HCT116 (cell line): Measurements from ENCODE around the gene KIRREL3. TPM values are rescaled to one million over a fixed set of nuclear protein-coding genes. Genes with fewer than 3 reads are reported as not detected.

Source experiments
- ATAC-seq: fragments of 200-7000 bp; cut with Tn5 transposase; 2 replicates; pipeline ENCODE4 v1.9.1; 2020; ENCODE audit warnings: mild to moderate bottlenecking, moderate library complexity
- BruUV-seq: library from RNA; stranded (reverse); fragments of 400-500 nt; replicated peaks from 2 replicates; lab custom pipeline; 2021; lab: Mats Ljungman, UMichigan
- CTCF ChIA-PET: fragments of 300-600 bp; sonication (Branson Sonifier 250); formaldehyde crosslinking; loops from one replicate; lab custom pipeline; 2021; ENCODE audit warnings: antibody characterized with exemption; lab: Charles Lee
- POLR2A ChIA-PET: fragments of 300-600, 350-600 bp; sonication (Branson Sonifier 250); formaldehyde crosslinking; loops from one replicate; lab custom pipeline; 2021; ENCODE audit warnings: antibody characterized with exemption; lab: Charles Lee
- RAD21 ChIA-PET, 2 experiments: fragments of 300-600 bp; sonication (Branson Sonifier 250); formaldehyde crosslinking; loops; one replicate each; lab custom pipeline; 2023; ENCODE audit warnings: low total read pairs in 2 of 2; ENCODE audit not compliant: uncharacterized antibody in 2 of 2, unreplicated experiment in 2 of 2, low non-redundant PET in 1 of 2; lab: Charles Lee
- DNase-seq: peaks from one replicate; pipeline ENCODE4 v3.0.0-alpha.2; 2010; ENCODE audit warnings: low read depth, low spot score
- H2AFZ ChIP-seq: fragments of 200-600 bp; shearing (Covaris generic), sonication (generic); 2 replicates; pipeline ENCODE4 v1.6.1; 2017; ENCODE audit warnings: low read depth, mixed run types, mixed read lengths, antibody characterized with exemption, low read length; ENCODE audit not compliant: poor library complexity, severe bottlenecking
- H3K27ac ChIP-seq: 2 replicates; pipeline ENCODE4 v1.5.1; 2012; ENCODE audit warnings: low read depth, low read length
- H3K27me3 ChIP-seq: fragments of 200-600 bp; sonication (generic); 2 replicates; pipeline ENCODE4 v1.6.1; 2016; ENCODE audit warnings: mixed run types, low read length, mixed read lengths; ENCODE audit not compliant: insufficient read depth
- H3K36me3 ChIP-seq, 2 experiments: fragments of 200-500 bp in 1 of 2; fragments of 200-600 bp in 1 of 2; sonication (Bioruptor generic) in 1 of 2; sonication (generic) in 1 of 2; 2 replicates each; pipeline versions ENCODE4 v1.5.1 to v1.6.1; 2014 to 2016; ENCODE audit warnings: low read length in 2 of 2, inconsistent platforms in 1 of 2, mixed read lengths in 1 of 2, mixed run types in 1 of 2; ENCODE audit not compliant: insufficient read depth in 2 of 2, control insufficient read depth in 1 of 2
- H3K4me1 ChIP-seq, 2 experiments: fragments of 200-600 bp in 1 of 2; sonication (generic) in 1 of 2; 2 replicates each; pipeline versions ENCODE4 v1.5.1 to v1.6.1; 2012 to 2017; ENCODE audit warnings: low read length in 2 of 2, inconsistent platforms in 1 of 2, mild to moderate bottlenecking in 1 of 2, mixed read lengths in 1 of 2, mixed run types in 1 of 2, moderate library complexity in 1 of 2; ENCODE audit not compliant: insufficient read depth in 2 of 2, control insufficient read depth in 1 of 2
- H3K4me2 ChIP-seq: fragments of 200-600 bp; sonication (generic); 2 replicates; pipeline ENCODE4 v1.6.1; 2017; ENCODE audit warnings: mixed run types, low read length, mixed read lengths
- H3K4me3 ChIP-seq, 2 experiments: fragments of 200-600 bp in 1 of 2; sonication (generic) in 1 of 2; replicated peaks in 1 of 2; 2 replicates each; pipeline ENCODE4 v1.5.1; 2011 to 2016; ENCODE audit warnings: low read length in 2 of 2, control low read depth in 1 of 2, low read depth in 1 of 2, mild to moderate bottlenecking in 1 of 2, mixed read lengths in 1 of 2, mixed run types in 1 of 2
- H3K79me2 ChIP-seq: fragments of 200-600 bp; sonication (generic); 2 replicates; pipeline ENCODE4 v1.6.1; 2017; ENCODE audit warnings: mild to moderate bottlenecking, mixed run types, low read length, moderate library complexity, mixed read lengths; ENCODE audit not compliant: insufficient read depth
- H3K9ac ChIP-seq: fragments of 200-600 bp; sonication (generic); 2 replicates; pipeline ENCODE4 v1.6.1; 2016; ENCODE audit warnings: low read length, mixed read lengths
- H3K9me2 ChIP-seq: fragments of 200-600 bp; sonication (generic), shearing (Covaris generic); 2 replicates; pipeline ENCODE4 v1.6.1; 2017; ENCODE audit warnings: mixed run types, mild to moderate bottlenecking, moderate library complexity; ENCODE audit not compliant: insufficient read depth
- H3K9me3 ChIP-seq, 2 experiments: fragments of 200-500 bp in 1 of 2; fragments of 200-600 bp in 1 of 2; sonication (Bioruptor generic) in 1 of 2; sonication (generic) in 1 of 2; 2 replicates each; pipeline ENCODE4 v1.6.1; 2014 to 2017; ENCODE audit warnings: low read length in 2 of 2, mixed read lengths in 2 of 2, inconsistent platforms in 1 of 2, low read depth in 1 of 2, mild to moderate bottlenecking in 1 of 2, mixed run types in 1 of 2, moderate library complexity in 1 of 2; ENCODE audit not compliant: control insufficient read depth in 1 of 2, insufficient read depth in 1 of 2
- H4K20me1 ChIP-seq: fragments of 200-600 bp; sonication (generic), shearing (Covaris generic); 2 replicates; pipeline ENCODE4 v1.6.1; 2017; ENCODE audit warnings: mixed run types, mild to moderate bottlenecking, moderate library complexity; ENCODE audit not compliant: insufficient read depth
- CBX3 ChIP-seq: IDR thresholded peaks from 2 replicates; pipeline ENCODE4 v1.6.1; 2012; ENCODE audit warnings: low read depth
- CEBPB ChIP-seq: IDR thresholded peaks from 2 replicates; pipeline ENCODE4 v1.6.1; 2012; ENCODE audit warnings: low read depth
- EGR1 ChIP-seq: IDR thresholded peaks from 2 replicates; pipeline ENCODE4 v1.6.1; 2012; ENCODE audit warnings: low read depth
- ELF1 ChIP-seq: IDR thresholded peaks from 2 replicates; pipeline ENCODE4 v1.6.1; 2012; ENCODE audit warnings: low read depth, borderline replicate concordance
- FOSL1 ChIP-seq: IDR thresholded peaks from 2 replicates; pipeline ENCODE4 v1.6.1; 2012; ENCODE audit warnings: low read depth
- JUND ChIP-seq: IDR thresholded peaks from 2 replicates; pipeline ENCODE4 v1.6.1; 2012
- MAX ChIP-seq: IDR thresholded peaks from 2 replicates; pipeline ENCODE4 v1.6.1; 2012
- POLR2A ChIP-seq: IDR thresholded peaks from 2 replicates; pipeline ENCODE4 v1.7.0; 2011; ENCODE audit warnings: borderline replicate concordance; ENCODE audit not compliant: insufficient read depth, insufficient read length; ENCODE audit errors: extremely low read depth
- POLR2AphosphoS5 ChIP-seq: IDR thresholded peaks from 2 replicates; pipeline ENCODE4 v1.6.1; 2011; ENCODE audit warnings: mild to moderate bottlenecking, low read depth, low read length, moderate library complexity
- SIN3A ChIP-seq: IDR thresholded peaks from 2 replicates; pipeline ENCODE4 v1.6.1; 2012; ENCODE audit warnings: low read depth
- SP1 ChIP-seq: IDR thresholded peaks from 2 replicates; pipeline ENCODE4 v1.6.1; 2012; ENCODE audit warnings: low read depth
- SRF ChIP-seq: IDR thresholded peaks from 2 replicates; pipeline ENCODE4 v1.6.1; 2012; ENCODE audit warnings: low read depth
- TCF7L2 ChIP-seq: IDR thresholded peaks from 2 replicates; pipeline ENCODE4 v1.7.0; 2011; ENCODE audit warnings: borderline replicate concordance, inconsistent platforms; ENCODE audit not compliant: insufficient read depth, insufficient read length; ENCODE audit errors: extremely low read depth
- YY1 ChIP-seq: IDR thresholded peaks from 2 replicates; pipeline ENCODE4 v1.6.1; 2011; ENCODE audit warnings: low read length, low read depth, moderate library complexity, mild to moderate bottlenecking; ENCODE audit not compliant: insufficient replicate concordance; ENCODE audit errors: extremely low read depth
- ZFX ChIP-seq: fragments of 450-650 bp; IDR thresholded peaks from 2 replicates; pipeline ENCODE4 v1.6.1; 2017
- ZNF274 ChIP-seq: fragments of 200-500 bp; sonication (Bioruptor generic); IDR thresholded peaks from 2 replicates; pipeline ENCODE4 v1.6.1; 2014; ENCODE audit warnings: mild to moderate bottlenecking, low read depth, low read length, inconsistent platforms
- intact Hi-C: fragments of 100-400 bp; cut with micrococcal nuclease; formaldehyde crosslinking; loops from 2 replicates; pipeline ENCODE4 v1.10.0; 2022
- total RNA-seq: library from RNA; stranded (reverse); gene quantifications from one replicate; pipeline ENCODE4 v1.2.1, GENCODE V29; 2021; ENCODE audit not compliant: unreplicated experiment
- TF ChIP-seq, protein P1 (sequence below): IDR thresholded peaks from 2 replicates; pipeline ENCODE4 v1.6.1; 2012
- TF ChIP-seq, protein P2 (sequence below): IDR thresholded peaks from 2 replicates; pipeline ENCODE4 v1.6.1; 2012; ENCODE audit warnings: low read depth
- TF ChIP-seq, protein P3 (sequence below): IDR thresholded peaks from 2 replicates; pipeline ENCODE4 v1.6.1; 2011; ENCODE audit warnings: mild to moderate bottlenecking, low read length, moderate library complexity; ENCODE audit not compliant: insufficient replicate concordance; ENCODE audit errors: extremely low read depth

Gene KIRREL3
- total RNA-seq, 1 experiment from 2014 or later: not detected

DNA sequence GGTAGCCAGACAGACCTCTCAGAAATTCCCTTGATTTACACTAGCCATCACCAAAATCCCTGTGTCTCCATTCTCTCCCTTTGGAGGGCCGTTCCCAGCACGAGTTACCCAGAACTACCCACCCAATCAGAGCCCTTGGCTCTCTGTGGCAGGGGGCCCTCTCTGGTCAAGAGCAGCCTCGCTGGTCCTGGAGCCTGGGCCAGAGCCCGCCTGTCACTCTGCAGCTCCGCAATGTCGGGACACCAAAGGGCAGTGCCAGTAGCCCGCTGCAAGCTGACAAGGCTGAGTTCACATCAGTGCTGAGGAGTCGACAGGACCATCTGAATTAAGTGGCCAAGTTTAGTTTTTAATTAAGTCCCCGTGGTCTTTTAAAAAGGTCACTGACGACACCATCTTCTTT is 403.5 kb downstream of the KIRREL3 start:
- ChIA-PET POLR2A (no interaction called here), CTCF (no interaction called here), RAD21 (interaction anchor here in 1 of 2 experiments (0.5 kb wide), 1 partner anchor 119 kb away, joined by 3 read pairs; no protein-coding TSS in a partner anchor)
- no peak overlapping the region for H3K4me2 ChIP-seq
- ATAC-seq (no peak), DNase-seq (no peak)
- no peak overlapping the region for H3K9ac ChIP-seq
- intact Hi-C loops: no loop called here
- H3K9me3 ChIP-seq: no peaks in the 10 kb centered on the region
- H3K36me3 ChIP-seq: no peaks in the 10 kb centered on the region
- H4K20me1 ChIP-seq: no peaks in the 10 kb centered on the region
- H3K27ac ChIP-seq: no peak overlapping the region
- BruUV-seq: no TSS peak
- no peak overlapping the region for H3K4me3 ChIP-seq
- peaks cover 36% of the 10 kb centered on the region for H3K27me3 ChIP-seq
- no peak overlapping the region for H2AFZ ChIP-seq
- no peaks in the 10 kb centered on the region for H3K9me2 ChIP-seq
- H3K4me1 ChIP-seq: no peaks in the 10 kb centered on the region
- no peaks in the 10 kb centered on the region for H3K79me2 ChIP-seq
- no peak for TF ChIP-seq MAX
- TF ChIP-seq, protein P1, sequence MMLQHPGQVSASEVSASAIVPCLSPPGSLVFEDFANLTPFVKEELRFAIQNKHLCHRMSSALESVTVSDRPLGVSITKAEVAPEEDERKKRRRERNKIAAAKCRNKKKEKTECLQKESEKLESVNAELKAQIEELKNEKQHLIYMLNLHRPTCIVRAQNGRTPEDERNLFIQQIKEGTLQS: no peak
- no peak for TF ChIP-seq SRF
- no peak for TF ChIP-seq CBX3
- TF ChIP-seq JUND: no peak
- TF ChIP-seq ELF1: no peak
- no peak for TF ChIP-seq TCF7L2
- TF ChIP-seq FOSL1: no peak
- TF ChIP-seq, protein P2, sequence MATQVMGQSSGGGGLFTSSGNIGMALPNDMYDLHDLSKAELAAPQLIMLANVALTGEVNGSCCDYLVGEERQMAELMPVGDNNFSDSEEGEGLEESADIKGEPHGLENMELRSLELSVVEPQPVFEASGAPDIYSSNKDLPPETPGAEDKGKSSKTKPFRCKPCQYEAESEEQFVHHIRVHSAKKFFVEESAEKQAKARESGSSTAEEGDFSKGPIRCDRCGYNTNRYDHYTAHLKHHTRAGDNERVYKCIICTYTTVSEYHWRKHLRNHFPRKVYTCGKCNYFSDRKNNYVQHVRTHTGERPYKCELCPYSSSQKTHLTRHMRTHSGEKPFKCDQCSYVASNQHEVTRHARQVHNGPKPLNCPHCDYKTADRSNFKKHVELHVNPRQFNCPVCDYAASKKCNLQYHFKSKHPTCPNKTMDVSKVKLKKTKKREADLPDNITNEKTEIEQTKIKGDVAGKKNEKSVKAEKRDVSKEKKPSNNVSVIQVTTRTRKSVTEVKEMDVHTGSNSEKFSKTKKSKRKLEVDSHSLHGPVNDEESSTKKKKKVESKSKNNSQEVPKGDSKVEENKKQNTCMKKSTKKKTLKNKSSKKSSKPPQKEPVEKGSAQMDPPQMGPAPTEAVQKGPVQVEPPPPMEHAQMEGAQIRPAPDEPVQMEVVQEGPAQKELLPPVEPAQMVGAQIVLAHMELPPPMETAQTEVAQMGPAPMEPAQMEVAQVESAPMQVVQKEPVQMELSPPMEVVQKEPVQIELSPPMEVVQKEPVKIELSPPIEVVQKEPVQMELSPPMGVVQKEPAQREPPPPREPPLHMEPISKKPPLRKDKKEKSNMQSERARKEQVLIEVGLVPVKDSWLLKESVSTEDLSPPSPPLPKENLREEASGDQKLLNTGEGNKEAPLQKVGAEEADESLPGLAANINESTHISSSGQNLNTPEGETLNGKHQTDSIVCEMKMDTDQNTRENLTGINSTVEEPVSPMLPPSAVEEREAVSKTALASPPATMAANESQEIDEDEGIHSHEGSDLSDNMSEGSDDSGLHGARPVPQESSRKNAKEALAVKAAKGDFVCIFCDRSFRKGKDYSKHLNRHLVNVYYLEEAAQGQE: no peak
- no peak for TF ChIP-seq EGR1
- TF ChIP-seq SP1: no peak
- TF ChIP-seq CEBPB: no peak
- TF ChIP-seq POLR2AphosphoS5: no peak
- TF ChIP-seq YY1: no peak
- no peak for TF ChIP-seq ZNF274
- TF ChIP-seq POLR2A: no peak
- TF ChIP-seq SIN3A: no peak
- TF ChIP-seq, protein P3, sequence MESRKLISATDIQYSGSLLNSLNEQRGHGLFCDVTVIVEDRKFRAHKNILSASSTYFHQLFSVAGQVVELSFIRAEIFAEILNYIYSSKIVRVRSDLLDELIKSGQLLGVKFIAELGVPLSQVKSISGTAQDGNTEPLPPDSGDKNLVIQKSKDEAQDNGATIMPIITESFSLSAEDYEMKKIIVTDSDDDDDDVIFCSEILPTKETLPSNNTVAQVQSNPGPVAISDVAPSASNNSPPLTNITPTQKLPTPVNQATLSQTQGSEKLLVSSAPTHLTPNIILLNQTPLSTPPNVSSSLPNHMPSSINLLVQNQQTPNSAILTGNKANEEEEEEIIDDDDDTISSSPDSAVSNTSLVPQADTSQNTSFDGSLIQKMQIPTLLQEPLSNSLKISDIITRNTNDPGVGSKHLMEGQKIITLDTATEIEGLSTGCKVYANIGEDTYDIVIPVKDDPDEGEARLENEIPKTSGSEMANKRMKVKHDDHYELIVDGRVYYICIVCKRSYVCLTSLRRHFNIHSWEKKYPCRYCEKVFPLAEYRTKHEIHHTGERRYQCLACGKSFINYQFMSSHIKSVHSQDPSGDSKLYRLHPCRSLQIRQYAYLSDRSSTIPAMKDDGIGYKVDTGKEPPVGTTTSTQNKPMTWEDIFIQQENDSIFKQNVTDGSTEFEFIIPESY: no peak
- TF ChIP-seq ZFX: no peak
